GM10248 (cell line): ENCODE measurements around the gene GSTT2.

Experiments
- CTCF ChIA-PET: fragments of 300-600 bp; sonication (Branson Sonifier 250); formaldehyde crosslinking; extraction: SDS; loops from one replicate; lab custom pipeline; 2021; ENCODE audit warnings: antibody characterized with exemption; lab: Yijun Ruan, JAX
- POLR2A ChIA-PET: fragments of 350-650 bp; sonication (Branson Sonifier 250); formaldehyde crosslinking; extraction: SDS; loops from one replicate; lab custom pipeline; 2020; ENCODE audit warnings: antibody characterized with exemption; lab: Yijun Ruan, JAX
- DNase-seq: peaks from one replicate; pipeline ENCODE4 v3.0.0; 2012; ENCODE audit errors: extremely low spot score
- CTCF ChIP-seq: IDR thresholded peaks from 2 replicates; pipeline ENCODE4 v1.5.1; 2012; ENCODE audit warnings: mild to moderate bottlenecking, low read depth; ENCODE audit errors: extremely low read depth, missing control alignments, control extremely low read depth

The GSTT2 gene

DNA sequence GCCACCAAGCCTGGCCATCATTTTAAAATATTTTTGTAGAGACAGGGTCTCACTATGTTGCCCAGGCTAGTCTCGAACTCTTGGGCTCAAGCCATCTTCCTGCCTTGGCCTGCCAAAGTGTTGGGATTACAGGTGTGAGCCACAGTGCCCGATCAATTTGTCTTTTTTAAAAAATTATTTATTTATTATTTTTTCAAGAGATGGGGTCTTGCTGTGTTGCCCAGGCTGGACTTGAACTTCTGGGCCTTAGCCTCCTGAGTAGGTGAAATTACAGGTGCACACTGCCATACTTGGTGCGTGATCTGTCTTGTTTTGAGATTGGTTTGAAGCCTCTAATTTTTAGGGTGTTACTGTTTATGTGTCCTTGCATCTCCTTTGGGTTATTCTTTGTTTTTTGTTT is 41.4 kb downstream of the GSTT2 start:
- POLR2A ChIA-PET = no interaction called here
- CTCF ChIA-PET = no interaction called here
- DNase-seq = no peak
- TF ChIP-seq CTCF = no peak

GRCh38 chr22:24023204-24023789 is 43.4 kb downstream of the GSTT2 start:
- ChIA-PET POLR2A (no interaction called here), CTCF (interaction anchor here (0.9 kb wide), 1 partner anchor 11 kb away, joined by 3 read pairs; no protein-coding TSS in a partner anchor)
- TF ChIP-seq CTCF = no peak

DNA sequence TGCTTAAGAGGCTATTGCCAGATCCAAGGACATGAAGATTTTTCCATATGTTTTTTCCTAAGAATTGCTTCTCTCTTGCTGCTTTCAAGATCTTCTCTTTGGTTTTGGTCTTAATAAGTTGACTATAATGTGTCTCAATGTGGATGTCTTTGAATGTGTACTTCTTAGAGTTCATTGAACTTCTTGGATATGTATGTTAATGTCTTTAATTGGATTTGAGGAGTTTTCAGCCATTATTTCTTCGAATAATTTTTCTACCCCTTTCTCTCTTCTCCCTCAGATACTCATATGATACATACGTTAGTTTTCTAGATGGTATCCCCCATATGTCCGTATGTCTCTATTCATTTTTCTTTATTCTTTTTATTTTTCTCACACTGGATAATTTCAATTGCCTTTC is 44.4 kb downstream of the GSTT2 start:
- DNase-seq = no peak
- CTCF ChIA-PET = no interaction called here
- POLR2A ChIA-PET = no interaction called here
- TF ChIP-seq CTCF = no peak

More at GRCh38 chr22:24023204-24023789, 43.4 kb downstream of the GSTT2 start:
- no peak for DNase-seq

DNA sequence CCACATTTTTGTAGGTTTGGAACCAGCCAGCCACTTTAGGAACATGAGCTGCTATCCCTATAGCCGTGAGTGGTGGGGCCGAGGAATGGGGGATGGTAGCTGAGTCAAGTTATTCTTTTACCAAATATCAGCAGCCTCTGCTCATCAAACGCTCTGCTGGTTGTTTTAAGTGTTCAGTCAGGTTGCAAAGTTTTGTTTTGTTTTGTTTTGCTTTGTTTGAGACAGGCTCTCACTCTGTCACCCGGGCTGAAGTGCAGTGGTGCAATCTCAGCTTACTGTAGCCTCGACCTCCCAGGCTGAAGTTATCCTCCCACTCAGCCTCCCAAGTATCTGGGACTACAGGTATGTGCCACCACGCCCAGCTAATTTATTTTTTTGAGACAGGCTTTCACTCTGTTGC is 45.5 kb downstream of the GSTT2 start:
- TF ChIP-seq CTCF = no peak
- POLR2A ChIA-PET = no interaction called here
- no peak for DNase-seq
- CTCF ChIA-PET = interaction anchor here (1.0 to 1.8 kb wide), 2 partner anchors 12 to 15 kb away, joined by 4 to 7 read pairs; partner anchors contain the start of gene CABIN1

DNA sequence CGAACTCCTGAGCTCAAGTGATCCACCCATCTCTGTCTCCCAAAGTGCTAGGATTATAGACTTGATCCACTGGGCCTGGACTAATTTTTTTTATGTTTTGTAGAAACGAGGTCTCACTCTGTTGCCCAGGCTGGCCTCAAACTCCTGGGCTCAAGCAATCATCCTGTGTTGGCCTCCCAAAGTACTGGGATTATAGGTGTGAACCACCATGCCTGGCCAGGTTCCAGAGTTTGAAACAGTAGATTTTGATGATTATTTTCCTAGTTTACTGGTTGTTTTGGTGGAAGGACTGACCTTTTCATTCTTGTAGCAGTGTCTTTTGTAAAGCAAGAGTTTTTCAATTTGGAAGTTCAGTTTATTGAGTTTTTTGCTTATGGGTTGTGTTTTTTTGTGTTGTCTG is 46.1 kb downstream of the GSTT2 start:
- ChIA-PET CTCF (interaction anchor here (1.0 to 1.8 kb wide), 2 partner anchors 11 to 16 kb away, joined by 4 to 7 read pairs; partner anchors contain the start of gene CABIN1), POLR2A (no interaction called here)
- TF ChIP-seq CTCF = no peak
- DNase-seq = no peak

- CTCF ChIA-PET = interaction anchor here (0.7 to 1.8 kb wide), 2 partner anchors 12 to 17 kb away, joined by 3 to 7 read pairs; partner anchors contain the start of gene CABIN1
- no peak for DNase-seq
- TF ChIP-seq CTCF = no peak
- POLR2A ChIA-PET = no interaction called here
Observed at GRCh38 chr22:24026733-24027132, 46.8 kb downstream of the GSTT2 start.
